RCC 7860 (cell line): ENCODE data around the gene NUP43.
"Not testable (repeated sequence)": the region's sequence is repeated elsewhere in the genome, so short reads cannot be mapped to it uniquely, and the experiment has no call there.

Source experiments
- DNase-seq: peaks from one replicate; pipeline ENCODE4 v3.0.0-alpha.2; 2015; ENCODE audit warnings: low spot score
- FAIRE-seq: peaks from 2 replicates; lab custom pipeline; 2012; peaks lifted over from hg19 to GRCh38; lab: Jason Lieb, UNC

Gene NUP43

DNA sequence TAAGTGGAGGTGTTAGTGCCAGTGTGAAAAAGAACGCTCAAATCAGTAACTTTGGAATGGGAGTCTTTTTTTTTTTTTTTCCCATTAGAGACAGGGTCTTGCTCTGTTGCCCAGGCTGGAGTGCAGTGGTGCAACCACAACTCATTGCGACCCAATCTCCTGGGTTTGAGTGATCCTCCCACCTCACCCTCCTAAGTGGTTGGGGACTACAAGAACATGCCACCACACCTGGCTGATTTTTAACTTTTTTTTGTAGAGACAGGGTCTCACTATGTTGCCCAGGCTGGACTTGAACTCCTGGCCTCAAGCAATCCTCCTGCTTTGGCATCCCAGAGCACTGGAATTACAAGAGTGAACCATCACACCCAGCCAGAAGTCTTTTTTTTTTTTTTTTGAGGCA is 48.2 kb downstream of the NUP43 start:
- no peak for FAIRE-seq
- DNase-seq: no peak

DNA sequence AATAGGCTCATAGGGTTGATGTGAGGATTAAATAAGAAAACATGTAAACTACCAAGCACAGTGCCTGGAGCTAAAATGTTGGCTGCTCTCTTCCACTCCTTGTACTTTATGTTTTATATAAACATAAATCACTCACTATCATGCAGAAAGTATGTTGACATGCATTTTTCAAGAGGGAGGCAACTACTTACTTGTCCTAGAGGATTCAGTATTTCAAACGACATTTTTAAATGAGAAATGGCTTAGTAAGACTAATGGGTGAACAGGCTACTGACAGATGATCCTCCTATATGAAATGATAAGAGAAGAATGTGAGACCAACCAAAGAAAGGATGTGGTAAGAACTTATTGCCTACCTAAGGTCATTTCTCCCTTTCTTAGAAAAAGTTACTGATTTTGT is 49.4 kb downstream of the NUP43 start:
- FAIRE-seq: no peak

DNA sequence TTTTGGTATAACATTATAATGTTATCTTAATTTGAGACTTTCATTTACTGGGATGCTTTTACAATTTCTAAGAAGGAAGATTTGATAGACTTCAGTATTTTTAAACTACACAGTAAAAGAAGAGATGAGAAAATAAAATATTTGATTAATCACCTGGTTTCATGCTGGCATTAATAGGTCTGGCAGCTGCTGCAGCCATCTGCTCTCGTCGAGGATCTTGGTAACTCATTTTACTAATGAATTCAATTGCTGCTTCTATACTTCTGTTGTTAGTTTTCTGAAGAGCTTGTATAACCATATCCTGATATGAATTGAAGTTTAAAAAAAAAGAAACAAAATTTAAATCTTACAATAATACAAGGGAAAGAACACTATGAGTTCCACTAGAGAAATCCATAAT is 51.4 kb downstream of the NUP43 start:
- FAIRE-seq (no peak), DNase-seq (no peak)

More for the DNA sequence above, 49.4 kb downstream of the NUP43 start:
- no peak for DNase-seq

- FAIRE-seq (no peak), DNase-seq (no peak)
Observed at GRCh38 chr6:149691201-149691600, 55.1 kb downstream of the NUP43 start.

GRCh38 chr6:149686230-149686629 is 60.1 kb downstream of the NUP43 start:
- FAIRE-seq (no peak), DNase-seq (no peak)

DNA sequence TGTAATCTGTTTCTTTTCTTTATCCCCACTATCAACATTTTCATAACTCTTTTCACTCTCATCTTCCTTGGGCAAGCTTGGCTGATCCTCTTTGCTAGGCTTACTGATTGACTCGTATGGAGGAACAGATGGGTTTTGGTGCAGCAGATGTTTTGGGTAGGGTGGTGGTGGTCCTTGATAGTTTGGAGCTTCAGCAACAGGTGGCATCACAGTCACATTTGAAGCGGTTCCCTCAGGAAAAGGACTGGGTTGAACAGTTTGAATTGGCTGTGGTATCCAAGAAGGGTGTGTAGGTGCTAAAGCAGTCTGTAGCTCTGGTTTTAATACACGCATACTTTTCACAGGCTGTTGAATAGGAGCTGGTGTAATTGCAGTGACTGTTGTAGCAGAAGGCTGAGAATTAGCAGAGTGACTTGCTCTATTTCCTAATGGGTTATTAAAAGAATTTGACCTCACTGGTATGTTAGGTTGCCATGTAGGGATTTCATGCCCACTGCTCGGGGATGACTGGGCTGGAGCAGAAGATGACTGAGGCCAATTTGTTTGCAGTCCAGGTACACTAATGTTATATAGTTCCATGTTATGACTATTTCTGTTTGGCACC is 63.0 kb downstream of the NUP43 start:
- FAIRE-seq (no peak), DNase-seq (no peak)

- DNase-seq, FAIRE-seq: not testable (repeated sequence)
Observed at GRCh38 chr6:149681845-149682244, 64.5 kb downstream of the NUP43 start.

DNA sequence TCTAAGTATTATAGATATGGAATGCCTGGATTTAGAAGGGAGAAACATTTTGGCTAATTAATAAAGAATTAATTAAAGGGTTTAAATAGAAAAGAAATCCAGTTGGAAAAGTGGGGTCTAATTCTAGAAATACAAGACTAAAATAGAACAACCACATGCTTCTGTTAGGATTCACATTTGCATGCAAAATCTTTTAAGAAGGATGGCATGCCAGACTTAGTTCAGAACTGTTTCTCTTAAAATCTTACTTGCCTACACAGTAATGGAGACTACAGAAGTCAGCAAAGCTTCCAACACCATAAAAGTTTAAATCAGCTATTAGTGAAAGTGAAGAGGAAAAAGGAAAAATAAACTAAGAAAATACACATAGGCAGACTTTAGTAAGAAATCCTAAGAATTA is 65.1 kb downstream of the NUP43 start:
- no peak for FAIRE-seq
- DNase-seq: no peak

- FAIRE-seq (no peak), DNase-seq (no peak)
Observed at GRCh38 chr6:149680503-149680902, 65.8 kb downstream of the NUP43 start.
